Activated CD4-positive, alpha-beta T cell treated with anti-CD3 and anti-CD28 coated beads, Interleukin-2, Interleukin-4, amounts not matched to agents 100 ng/mL and 50 ng/mL, durations not matched to agents 16 hours and 8 hours (primary cell): ENCODE data around the gene MBD2.
"Not testable (repeated sequence)": the region's sequence is repeated elsewhere in the genome, so short reads cannot be mapped to it uniquely, and the experiment has no call there.

Source experiments
- DNase-seq: peaks from one replicate; pipeline ENCODE4 v3.0.0-alpha.2; 2020; ENCODE audit warnings: low spot score

Gene MBD2

DNA sequence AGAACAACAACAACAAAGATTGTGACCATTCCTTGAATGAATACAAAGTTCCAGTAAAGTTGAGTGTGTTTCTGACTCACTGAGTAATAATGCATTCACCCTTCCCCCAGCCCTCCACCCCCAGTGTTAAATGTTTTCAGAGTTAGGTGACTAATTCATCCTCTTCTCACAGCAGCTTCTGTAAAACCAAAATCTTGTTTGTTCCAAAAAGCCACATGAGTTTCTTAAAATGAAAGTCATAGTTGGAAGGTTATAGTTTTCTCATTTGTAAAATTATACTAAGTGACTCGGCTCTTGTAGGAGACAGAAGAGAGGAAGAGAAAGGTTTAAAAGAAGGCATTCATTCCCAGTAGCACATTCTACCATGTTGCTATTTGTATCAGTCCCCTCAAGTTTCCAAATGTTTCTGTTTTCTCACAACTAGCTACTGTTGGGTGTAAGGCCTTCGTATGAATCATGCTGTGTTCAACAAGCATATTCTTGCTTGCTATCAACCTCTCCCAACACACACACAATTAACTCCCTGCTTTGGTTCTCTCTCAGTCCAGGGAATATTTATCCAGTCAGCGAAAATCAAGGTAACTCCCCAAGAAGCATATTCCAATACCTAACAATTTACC, 75.3 kb downstream of the MBD2 start:
- peak; percentile 91 for DNase-seq

DNA sequence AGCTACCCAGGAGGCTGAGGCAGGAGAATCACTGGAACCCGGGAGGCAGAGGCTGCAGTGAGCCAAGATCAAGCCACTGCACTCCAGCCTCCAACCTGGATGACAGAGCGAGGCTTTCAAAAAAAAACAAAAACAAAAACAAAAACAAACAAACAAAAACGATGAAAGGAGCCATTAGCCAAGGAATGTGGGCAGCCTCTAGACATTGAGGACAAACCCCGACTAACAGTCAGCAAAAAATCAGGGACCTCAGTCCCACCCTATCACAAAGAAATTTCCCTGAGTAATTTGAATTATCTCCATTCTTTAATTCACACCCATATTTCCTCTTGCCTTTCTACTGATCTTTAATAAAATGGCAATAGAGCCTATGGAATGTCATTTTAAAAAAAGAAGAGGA, 75.8 kb downstream of the MBD2 start:
- DNase-seq = no peak

DNA sequence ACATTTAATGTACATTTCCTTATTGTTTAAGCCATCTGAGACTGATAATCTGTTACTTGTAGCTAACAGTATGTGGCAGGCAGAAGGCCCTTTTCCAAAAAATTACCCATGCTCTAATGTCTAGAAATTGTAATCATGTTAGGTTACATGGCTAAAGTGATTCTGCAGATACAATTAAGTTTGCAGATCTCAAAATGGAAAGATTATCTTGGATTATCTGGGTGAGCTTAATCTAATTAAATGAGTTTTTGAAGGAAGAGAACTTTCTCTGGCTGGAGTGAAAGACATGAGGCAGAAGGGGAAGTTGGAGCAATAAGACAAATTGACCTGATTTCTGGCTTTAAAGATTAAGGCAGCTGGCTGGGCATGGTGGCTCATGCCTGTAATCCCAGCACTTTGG, 76.3 kb downstream of the MBD2 start:
- no peak for DNase-seq

DNA sequence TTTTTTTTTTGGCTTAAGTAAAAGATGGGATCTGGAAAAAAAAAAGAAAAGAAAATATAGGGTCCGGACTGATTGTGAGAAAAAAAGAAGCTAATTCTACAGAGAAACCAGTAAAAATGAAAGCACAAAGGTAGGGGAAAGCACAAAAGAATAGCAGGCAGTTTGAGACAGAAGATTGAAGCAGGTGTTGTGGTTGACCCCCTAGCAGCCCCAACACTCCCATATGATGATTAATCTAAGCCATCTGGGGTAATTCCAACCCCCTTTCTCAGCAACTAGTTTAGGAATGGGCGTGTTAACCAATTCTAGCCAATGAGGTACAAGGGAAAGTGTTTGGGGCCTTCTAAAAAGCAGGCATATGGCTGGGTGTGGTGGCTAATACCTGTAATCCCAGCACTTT, 77.0 kb downstream of the MBD2 start:
- DNase-seq = peak; percentile 82

DNA sequence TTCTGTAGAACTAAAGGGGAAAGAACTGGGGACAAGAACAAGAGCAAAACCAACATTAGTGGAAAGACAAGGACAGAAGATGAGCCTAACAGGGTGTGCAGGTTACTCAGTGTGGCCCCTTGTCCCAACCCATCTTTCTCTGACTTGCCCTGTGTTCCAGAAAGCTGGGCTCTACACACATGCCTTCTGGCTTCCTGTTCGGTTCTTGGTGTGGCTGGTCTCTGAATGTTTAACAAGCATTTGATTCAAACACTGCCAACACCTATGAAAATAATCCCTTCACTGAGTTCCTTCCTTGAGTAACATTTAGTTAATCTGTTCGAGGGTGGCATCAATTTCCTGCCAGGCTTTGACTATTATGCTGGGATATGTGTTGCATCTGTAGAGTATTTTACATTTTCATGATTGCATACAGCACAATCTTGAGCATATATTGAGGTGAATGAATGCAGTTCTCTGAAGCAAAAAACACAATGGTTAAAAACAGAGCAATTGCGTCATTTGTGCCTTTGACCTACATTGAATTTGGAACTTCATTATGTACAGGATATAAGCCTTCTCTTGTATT, 83.3 kb downstream of the MBD2 start:
- DNase-seq = no peak

DNA sequence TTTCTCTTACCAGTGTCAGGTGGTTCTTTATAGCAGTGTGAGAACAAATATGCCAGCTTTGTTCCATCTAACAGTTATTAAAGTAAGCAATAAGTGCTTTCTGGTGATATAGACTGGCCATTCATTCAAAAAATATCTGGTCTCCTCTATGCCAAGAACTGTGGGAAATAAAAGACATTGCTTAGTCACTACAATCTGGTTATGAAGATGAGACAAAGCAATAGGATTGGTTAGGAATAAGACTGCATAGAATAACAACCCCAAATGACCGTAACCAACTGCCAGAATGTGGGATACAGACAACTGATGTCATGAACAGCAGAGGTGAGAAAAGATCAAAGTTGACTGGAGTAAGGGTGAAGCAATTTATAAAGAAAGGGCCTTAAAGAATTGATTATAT, 83.8 kb downstream of the MBD2 start:
- DNase-seq = no peak

DNA sequence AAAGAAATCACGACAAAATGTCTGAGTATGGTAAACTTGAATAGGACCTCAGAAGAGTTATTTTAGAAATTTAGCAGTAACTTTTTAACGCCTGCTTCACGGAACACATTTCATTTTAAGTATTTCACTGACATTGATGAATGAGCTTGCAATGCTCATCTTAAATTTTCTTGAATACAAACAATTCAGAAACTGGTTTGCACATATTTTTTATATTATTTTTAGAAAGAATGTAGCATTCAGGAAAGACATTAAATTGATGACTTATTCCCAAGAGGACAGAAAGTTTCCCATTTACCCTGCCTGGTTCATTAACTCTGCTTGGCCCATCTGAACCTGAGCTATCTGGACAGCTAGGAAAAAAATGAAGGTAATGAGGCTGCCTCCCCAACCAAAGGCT, 89.3 kb downstream of the MBD2 start:
- DNase-seq = no peak

DNA sequence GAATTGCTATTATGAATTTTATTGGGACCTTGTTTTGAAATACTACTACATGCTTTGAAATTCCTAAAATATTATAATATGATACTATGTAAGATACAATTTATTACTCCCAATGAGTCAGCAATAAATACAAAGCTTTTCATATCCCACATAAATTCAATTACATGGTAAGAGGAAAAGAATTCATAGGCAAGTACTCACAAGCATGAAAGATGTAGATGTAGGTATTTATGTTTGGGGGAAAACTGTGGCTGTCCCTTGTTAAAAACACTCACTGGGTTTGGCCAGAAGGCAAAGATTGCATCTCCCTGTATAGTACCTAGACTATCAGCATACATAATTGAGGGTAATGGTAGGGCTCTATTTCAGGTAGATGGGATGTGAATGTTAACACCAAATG, 90.4 kb downstream of the MBD2 start:
- no peak for DNase-seq

DNA sequence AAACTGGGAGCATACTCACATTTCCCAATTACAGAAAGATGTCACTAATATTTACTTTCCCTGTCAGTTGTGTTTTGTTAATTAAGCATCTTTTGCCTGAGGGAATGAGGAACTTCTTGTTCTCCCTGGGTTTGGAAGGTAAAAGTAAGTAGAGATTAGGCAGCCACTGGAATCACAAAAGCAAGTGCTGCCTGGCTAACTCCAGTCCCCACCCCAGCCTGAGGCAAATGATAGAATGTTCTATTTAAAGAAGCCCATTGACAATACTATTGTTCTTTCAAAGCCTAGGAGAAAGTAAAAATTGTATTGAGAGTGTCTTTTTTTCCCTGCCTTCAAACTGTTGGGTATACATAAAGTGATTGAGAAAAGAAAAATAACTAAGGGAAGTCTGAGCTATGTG, 93.8 kb downstream of the MBD2 start:
- DNase-seq = no peak

DNA sequence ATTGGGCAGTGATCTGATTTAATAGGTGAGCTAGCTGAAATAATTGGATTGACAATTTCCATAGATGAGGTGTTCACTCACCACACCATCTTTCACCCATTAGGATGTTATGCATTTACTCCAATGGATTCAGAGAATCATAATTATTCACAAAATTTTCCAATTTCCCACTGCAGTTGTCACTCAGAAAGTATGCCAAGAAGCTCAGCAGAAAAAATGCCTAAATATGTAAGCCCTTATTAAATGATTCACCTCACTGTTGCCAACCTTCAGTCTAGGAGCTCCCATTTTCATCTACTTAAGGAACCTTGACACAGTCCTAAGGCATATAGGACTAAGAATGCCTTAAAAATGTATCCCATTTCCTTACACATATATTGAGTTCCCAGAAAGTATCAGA, 94.3 kb downstream of the MBD2 start:
- no peak for DNase-seq

DNA sequence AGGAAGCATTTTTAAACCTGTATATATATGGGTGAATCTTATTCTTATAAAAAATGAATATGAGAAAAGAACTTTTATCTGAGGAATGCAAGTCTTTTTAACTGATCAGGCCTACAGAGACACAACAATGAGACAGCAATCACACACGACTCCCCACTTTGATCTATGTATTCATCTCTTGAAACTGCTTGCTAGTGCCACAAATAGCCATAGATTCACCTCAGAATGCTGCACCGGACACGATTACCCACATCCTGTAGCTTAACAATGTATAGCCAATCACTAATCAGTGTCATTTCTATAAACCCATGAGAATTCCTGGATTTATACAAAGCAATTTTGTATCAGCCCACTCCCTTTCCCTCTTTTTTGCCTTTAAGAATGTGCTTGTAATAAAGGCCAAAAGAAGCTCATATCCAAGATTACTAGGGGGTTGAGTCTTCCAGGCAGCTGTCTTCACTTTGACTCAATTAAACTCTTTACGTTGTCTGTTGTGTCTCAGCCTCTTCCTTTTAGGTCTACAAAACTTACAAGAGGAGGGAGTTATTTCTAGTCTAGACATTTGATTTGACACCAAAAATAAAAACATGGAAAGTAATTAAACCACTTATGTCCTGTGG, 94.9 kb downstream of the MBD2 start:
- peak; percentile 65 for DNase-seq

DNA sequence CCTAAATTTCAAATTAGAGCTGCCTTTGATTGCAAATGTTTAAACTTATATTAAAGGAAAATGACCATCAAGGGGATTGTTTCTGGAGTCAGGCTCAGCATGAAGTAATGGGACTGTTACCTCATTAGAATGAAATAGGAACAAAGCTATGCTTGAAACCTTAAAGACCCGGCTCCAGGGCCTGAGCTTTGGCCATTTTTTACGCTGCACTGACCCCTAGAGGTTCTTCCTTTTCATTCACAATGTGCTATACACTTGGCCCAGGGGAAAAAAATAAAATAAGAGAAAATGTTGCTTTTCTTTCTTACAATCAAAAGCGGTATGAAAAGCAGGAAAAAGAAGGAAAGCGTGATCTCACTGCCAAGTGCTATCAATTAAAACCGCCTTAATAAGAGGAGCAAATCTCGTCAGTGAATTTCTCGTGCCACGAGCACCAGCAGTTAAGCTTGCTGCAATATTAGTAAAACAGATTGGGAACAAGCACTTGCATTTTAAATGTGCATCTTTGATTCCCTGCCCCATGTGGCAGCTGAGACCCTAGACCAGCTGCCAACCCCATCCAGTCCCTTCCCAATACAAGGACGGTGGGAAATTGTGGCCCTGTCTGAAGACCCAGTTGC, 96.6 kb downstream of the MBD2 start:
- DNase-seq = peak; percentile 47

DNA sequence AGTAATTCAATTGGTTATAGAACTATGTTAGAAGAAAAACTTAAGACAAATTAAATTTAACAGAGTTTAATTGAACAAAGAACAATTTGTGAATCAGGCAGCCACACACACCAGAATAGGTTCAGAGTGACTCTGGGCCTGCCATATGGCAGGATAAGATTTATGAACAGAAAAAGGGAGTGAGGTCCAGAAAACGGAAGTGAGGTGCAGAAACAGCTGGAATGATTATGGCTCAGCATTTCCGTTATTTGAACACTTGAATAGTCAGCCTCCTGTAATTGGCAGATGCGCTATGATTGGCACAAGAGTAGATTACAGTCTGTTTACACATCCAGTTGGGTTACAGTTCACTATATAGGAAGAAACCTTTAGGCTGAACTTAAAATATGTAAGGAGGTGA, 99.0 kb downstream of the MBD2 start:
- no peak for DNase-seq

DNA sequence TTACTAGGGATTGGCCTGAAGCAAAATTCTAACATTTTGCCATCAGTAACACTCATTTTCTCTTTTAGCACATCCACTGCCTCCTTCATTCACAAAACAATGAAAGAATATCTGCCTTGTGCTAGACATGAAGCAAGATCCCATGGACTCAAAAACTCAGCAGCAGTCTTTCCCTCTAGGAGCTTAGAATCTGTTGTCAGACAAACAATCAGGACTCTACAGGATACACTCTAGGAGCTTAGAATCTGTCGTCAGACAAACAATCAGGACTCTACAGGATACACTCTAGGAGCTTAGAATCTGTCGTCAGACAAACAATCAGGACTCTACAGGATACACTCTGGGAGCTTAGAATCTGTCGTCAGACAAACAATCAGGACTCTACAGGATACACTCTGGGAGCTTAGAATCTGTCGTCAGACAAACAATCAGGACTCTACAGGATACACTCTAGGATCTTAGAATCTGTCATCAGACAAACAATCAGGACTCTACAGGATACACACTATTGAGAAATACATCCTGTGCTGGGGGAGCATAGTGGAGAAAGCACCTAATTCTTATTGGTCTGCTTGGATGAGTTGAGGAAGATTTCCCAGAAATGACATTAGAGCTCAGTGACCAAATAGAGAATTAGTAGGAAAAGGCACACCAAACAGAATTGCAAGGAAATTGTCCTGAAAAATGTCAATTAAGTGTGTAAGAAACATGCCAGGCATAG, 100.6 kb downstream of the MBD2 start:
- DNase-seq = not testable (repeated sequence)

DNA sequence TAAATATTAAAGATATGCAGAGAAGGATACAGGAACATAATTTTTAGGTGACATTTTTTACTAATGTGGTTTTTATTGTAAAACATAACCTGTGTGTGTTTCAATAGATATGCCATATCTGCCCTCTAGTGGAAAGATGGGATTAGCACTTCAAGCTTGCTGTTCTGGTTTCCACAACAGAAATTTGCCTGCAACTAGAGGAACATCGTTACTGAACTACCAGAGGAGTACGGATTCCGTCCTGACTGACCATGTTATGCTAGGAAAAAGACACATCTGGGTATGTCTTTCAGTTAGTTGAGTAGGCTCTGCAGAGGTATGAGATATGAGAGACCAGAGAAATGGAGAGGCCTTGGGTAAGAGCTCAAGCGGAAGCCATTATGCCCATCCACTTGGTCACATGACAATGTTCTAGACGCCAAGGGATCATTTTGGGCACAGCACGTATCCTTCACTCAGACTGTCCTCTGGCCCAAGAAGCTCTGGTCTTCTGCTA, 104.9 kb downstream of the MBD2 start:
- DNase-seq = peak; percentile 72

DNA sequence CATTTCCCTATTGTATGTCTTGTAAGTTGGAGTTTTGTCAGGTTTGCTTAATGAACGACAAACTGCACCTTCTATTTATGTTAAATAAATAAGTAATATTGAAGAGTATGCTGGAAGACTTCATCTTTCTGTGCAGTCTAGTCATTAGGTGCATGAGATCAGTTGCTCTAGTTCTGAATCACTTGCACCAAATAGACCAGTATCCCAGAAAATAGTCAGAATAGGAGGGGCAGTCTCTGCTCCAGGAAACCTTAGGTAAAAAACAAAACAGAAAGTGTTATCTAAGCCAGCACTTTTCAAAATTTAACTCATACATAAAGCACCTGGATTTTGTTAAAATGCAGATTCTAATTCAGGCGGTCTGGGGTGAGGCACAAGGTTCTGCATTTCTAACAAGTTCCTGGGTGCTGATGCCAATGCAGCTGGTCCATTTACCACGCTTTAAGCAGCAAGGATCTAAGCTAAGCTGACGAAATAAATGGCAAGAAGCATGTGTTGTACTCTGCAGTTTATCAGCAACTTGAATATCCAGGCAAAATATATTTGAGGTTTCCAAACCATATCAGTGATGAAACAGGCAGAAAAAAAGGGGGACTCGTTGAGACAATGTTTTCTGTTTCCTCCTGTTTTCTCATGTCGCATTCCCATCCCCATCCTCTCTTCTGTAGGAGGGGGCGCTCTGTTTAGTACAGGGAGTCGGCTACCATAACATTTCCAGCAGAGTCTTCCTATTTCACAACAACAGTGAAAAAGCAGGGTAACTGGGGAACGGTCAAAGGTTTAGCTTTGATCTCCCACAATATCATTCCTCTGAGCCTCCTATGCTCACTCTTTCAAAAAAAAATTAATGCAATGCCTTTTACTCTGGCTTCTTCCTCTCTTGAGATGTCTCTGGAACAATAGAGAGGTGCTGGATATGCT, 106.4 kb downstream of the MBD2 start:
- DNase-seq = peak; percentile 11

DNA sequence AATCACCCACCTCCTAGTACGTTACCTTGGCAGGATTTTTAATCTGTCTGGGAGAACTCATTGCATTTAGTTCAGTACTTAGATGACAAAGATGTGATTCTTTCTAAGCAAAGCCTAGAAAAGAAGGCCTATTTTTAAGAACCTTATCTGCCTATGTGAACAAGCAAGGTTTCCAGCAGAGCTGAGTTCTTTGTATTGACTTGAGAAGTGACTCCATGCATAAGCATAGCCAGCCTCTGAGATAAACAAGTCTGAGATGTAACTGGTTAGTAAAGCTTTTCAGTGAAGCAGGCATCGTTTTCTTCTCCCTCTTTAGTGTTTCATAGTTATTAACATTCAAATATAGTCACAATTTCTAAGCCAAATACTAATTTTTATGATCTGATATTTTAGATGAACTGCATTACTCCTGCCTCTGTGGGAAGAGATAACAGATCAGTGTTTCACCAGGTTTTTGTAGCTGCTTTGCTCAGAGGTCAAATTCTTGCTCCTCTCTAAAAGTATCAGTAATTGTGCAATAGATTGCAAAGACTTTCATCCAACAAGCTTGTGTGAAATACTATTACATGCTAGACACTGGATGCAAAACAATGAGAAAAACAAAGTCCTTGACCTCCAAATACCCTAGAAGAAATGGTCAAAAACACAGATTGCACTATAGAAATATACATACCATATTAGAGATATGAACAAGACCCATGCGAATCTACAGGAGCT, 107.8 kb downstream of the MBD2 start:
- no peak for DNase-seq

DNA sequence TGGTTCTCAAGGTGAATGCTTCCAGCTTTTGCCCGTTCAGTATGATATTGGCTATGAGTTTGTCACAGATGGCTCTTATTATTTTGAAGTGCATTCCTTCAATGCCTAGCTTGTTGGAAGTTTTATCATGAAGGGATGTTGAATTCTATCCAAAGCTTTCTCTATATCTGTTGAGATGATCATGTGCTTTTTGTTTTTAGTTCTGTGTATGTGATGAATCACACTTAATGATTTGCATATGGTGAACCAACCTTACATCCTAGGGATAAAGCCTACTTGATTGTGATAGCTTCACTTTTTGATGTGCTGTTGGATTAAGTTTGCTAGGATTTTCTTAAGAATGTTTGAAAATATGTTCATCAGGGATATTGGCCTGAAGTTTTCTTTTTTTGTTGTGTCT, 112.1 kb downstream of the MBD2 start:
- DNase-seq = no peak

DNA sequence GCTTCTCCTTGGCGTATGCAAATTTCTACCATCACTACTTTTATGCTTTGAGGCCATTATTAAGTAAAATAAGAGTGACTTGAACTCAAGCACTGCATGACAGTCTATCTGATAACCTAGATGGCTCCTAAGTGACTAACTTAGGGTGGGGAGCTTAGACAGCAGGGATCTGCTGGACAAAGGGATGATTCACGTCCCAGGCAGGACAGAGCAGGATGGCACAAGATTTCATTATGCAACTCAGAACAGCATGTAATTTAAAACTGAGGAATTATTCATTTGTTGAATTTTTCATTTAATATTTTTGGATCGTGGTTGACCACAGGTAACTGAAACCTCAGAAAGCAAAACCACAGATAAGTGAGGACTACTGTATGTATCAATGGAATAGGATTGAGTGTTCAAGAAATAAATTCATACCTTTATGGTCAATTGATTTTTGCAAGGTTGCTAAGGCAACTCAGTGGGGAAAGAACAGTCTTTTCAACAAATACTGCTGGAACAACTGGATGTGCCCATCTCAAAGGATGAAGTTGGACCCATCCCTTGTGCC, 115.3 kb downstream of the MBD2 start:
- no peak for DNase-seq

DNA sequence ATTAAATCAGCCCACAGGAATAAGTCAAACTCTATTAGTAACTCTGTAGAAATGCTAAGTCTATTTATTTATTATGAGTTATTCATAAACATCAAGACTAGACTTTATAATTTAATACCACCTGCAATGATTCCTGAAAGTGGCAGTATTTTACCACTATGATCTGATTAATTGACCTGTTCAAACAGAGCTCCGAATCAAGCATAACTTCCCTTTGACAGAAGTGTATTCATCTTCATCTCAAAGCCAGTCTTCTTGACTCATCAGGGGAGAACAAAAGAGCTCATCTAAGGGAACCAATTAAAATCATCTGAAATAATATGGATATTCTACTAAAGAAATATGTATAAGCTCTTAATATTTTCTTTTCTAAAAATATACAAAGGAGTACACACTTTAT, 122.3 kb downstream of the MBD2 start:
- no peak for DNase-seq
